ENCODE measurements around the gene PDE4D.

PDE4D gene
- 165 to 488 reads per million in 2 experiments for total RNA-seq

GRCh38 chr5:59893429-59894227 is at the start of gene PDE4D:
Gene PDE4D (minus strand): TSS chr5:59893726.
- no peak for DNase-seq (ENCODE audit: low read depth)

- DNase-seq (ENCODE audit: low read depth): no peak
Observed at GRCh38 chr5:59937633-59938032, 44.1 kb upstream of the PDE4D start.

- DNase-seq (ENCODE audit: low read depth): no peak
Observed at GRCh38 chr5:59923465-59923864, 29.9 kb upstream of the PDE4D start.

- no peak for DNase-seq (ENCODE audit: low read depth)
Observed at GRCh38 chr5:59922220-59922619, 28.7 kb upstream of the PDE4D start.

GRCh38 chr5:59921816-59922215 is 28.3 kb upstream of the PDE4D start:
- DNase-seq (ENCODE audit: low read depth): no peak

GRCh38 chr5:59919484-59919883 is 26.0 kb upstream of the PDE4D start:
- DNase-seq (ENCODE audit: low read depth): no peak

GRCh38 chr5:59917121-59917520 is 23.6 kb upstream of the PDE4D start:
- DNase-seq (ENCODE audit: low read depth): no peak

- no peak for DNase-seq (ENCODE audit: low read depth)
Observed at GRCh38 chr5:59905188-59905587, 11.7 kb upstream of the PDE4D start.

GRCh38 chr5:59897075-59897474 is 3.5 kb upstream of the PDE4D start:
- no peak for DNase-seq (ENCODE audit: low read depth)

GRCh38 chr5:59891962-59892643 is 1.4 kb downstream of the PDE4D start:
- no peak for DNase-seq (ENCODE audit: low read depth)

GRCh38 chr5:59887274-59887673 is 6.3 kb downstream of the PDE4D start:
- no peak for DNase-seq (ENCODE audit: low read depth)

- no peak for DNase-seq (ENCODE audit: low read depth)
Observed at GRCh38 chr5:59874675-59875074, 18.9 kb downstream of the PDE4D start.

GRCh38 chr5:59873113-59873512 is 20.4 kb downstream of the PDE4D start:
- no peak for DNase-seq (ENCODE audit: low read depth)

- DNase-seq (ENCODE audit: low read depth): no peak
Observed at GRCh38 chr5:59866661-59867060, 26.9 kb downstream of the PDE4D start.

- DNase-seq (ENCODE audit: low read depth): no peak
Observed at GRCh38 chr5:59864718-59865117, 28.8 kb downstream of the PDE4D start.

- no peak for DNase-seq (ENCODE audit: low read depth)
Observed at GRCh38 chr5:59863777-59864176, 29.7 kb downstream of the PDE4D start.

- no peak for DNase-seq (ENCODE audit: low read depth)
Observed at GRCh38 chr5:59856358-59856757, 37.2 kb downstream of the PDE4D start.

GRCh38 chr5:59850766-59851165 is 42.8 kb downstream of the PDE4D start:
- DNase-seq (ENCODE audit: low read depth): no peak

- no peak for DNase-seq (ENCODE audit: low read depth)
Observed at GRCh38 chr5:59847586-59847985, 45.9 kb downstream of the PDE4D start.

GRCh38 chr5:59845730-59846129 is 47.8 kb downstream of the PDE4D start:
- DNase-seq (ENCODE audit: low read depth): no peak

GRCh38 chr5:59843511-59844213 is 49.9 kb downstream of the PDE4D start:
- no peak for DNase-seq (ENCODE audit: low read depth)

GRCh38 chr5:59842999-59843398 is 50.5 kb downstream of the PDE4D start:
- no peak for DNase-seq (ENCODE audit: low read depth)

GRCh38 chr5:59840200-59840601 is 53.3 kb downstream of the PDE4D start:
- no peak for DNase-seq (ENCODE audit: low read depth)

Data from T follicular helper cell (primary cell).